K562 (cell line): ENCODE data around the gene SMG7.

Experiments used
- CBX3 ChIP-seq, 2 experiments: IDR thresholded peaks; 1 replicate in 1 of 2; 2 replicates in 1 of 2; pipeline ENCODE4 v1.6.1; 2012; ENCODE audit warnings: inconsistent platforms in 2 of 2, low read length in 2 of 2, borderline replicate concordance in 1 of 2, control low read depth in 1 of 2
- HNRNPH1 ChIP-seq: fragments of 200-400 bp; formaldehyde crosslinking; optimal IDR thresholded peaks from 2 replicates; pipeline ENCODE3; 2017; ENCODE audit warnings: low read depth, mild to moderate bottlenecking, low read length, moderate library complexity
- RNF2 ChIP-seq: sonication (generic); IDR thresholded peaks from 2 replicates; pipeline ENCODE4 v1.6.1; 2016
- TF ChIP-seq, protein P1 (sequence below), 3 experiments: IDR thresholded peaks in 2 of 3; conservative IDR thresholded peaks in 1 of 3; 2 replicates each; pipeline ENCODE4 v1.5.1; 2011 to 2012; ENCODE audit warnings: low read length in 3 of 3, mild to moderate bottlenecking in 3 of 3, control low read depth in 2 of 3, improper control_type of control experiment in 1 of 3, inconsistent platforms in 1 of 3, low read depth in 1 of 3, mixed read lengths in 1 of 3, moderate library complexity in 1 of 3; ENCODE audit not compliant: insufficient read depth in 2 of 3
- TF ChIP-seq, protein P2 (sequence below): sonication (generic); formaldehyde crosslinking; IDR thresholded peaks from 2 replicates; pipeline ENCODE4 v1.4.0; 2020; ENCODE audit warnings: mild to moderate bottlenecking, missing genetic modification reagents

- TF ChIP-seq, protein P1, sequence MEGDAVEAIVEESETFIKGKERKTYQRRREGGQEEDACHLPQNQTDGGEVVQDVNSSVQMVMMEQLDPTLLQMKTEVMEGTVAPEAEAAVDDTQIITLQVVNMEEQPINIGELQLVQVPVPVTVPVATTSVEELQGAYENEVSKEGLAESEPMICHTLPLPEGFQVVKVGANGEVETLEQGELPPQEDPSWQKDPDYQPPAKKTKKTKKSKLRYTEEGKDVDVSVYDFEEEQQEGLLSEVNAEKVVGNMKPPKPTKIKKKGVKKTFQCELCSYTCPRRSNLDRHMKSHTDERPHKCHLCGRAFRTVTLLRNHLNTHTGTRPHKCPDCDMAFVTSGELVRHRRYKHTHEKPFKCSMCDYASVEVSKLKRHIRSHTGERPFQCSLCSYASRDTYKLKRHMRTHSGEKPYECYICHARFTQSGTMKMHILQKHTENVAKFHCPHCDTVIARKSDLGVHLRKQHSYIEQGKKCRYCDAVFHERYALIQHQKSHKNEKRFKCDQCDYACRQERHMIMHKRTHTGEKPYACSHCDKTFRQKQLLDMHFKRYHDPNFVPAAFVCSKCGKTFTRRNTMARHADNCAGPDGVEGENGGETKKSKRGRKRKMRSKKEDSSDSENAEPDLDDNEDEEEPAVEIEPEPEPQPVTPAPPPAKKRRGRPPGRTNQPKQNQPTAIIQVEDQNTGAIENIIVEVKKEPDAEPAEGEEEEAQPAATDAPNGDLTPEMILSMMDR (IDR thresholded peaks at IDR 0.05 in 2 of 3, conservative IDR thresholded peaks at IDR 0.05 in 1 of 3; ENCODE audit: insufficient read depth in 2 of 3, low read depth in 1 of 3, low read length in 3 of 3), result no peak
- TF ChIP-seq CBX3 (IDR thresholded peaks at IDR 0.05; ENCODE audit: borderline replicate concordance in 1 of 2, low read length in 2 of 2) (no peak), RNF2 (no peak), HNRNPH1 (no peak)
- TF ChIP-seq, protein P2, sequence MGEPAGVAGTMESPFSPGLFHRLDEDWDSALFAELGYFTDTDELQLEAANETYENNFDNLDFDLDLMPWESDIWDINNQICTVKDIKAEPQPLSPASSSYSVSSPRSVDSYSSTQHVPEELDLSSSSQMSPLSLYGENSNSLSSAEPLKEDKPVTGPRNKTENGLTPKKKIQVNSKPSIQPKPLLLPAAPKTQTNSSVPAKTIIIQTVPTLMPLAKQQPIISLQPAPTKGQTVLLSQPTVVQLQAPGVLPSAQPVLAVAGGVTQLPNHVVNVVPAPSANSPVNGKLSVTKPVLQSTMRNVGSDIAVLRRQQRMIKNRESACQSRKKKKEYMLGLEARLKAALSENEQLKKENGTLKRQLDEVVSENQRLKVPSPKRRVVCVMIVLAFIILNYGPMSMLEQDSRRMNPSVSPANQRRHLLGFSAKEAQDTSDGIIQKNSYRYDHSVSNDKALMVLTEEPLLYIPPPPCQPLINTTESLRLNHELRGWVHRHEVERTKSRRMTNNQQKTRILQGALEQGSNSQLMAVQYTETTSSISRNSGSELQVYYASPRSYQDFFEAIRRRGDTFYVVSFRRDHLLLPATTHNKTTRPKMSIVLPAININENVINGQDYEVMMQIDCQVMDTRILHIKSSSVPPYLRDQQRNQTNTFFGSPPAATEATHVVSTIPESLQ (CRISPR knock-in tag), result no peak
Observed at GRCh38 chr1:183546427-183546826, 74.1 kb downstream of the SMG7 start.
